ENCODE results near the gene YAE1. TPM values are rescaled to one million over a fixed set of nuclear protein-coding genes. Genes with fewer than 3 reads are reported as not detected.
A peak's percentile ranks its signal among the peaks of the same experiment; 100 is the strongest.

YAE1 gene, protein sequence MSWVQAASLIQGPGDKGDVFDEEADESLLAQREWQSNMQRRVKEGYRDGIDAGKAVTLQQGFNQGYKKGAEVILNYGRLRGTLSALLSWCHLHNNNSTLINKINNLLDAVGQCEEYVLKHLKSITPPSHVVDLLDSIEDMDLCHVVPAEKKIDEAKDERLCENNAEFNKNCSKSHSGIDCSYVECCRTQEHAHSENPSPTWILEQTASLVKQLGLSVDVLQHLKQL
- total RNA-seq (2016; rRNA removed; fragmentation: Illumina TruSeq; extraction: Trizol) (28.3 and 32.9 TPM in 2 replicates), polyA plus RNA-seq (2011; rRNA removed) (16.8 and 18.7 TPM in 2 replicates), polyA minus RNA-seq (2011; rRNA and poly(A)+ RNA removed; ENCODE audit: low replicate concordance) (3.7 and 5.4 TPM in 2 replicates), Bru-seq, nascent RNA (percentile 63 among the genes with signal in this experiment), BruChase-seq, experiment 1, labeled RNA remaining after a 6-hour chase (percentile 59 among the genes with signal in this experiment), BruChase-seq, experiment 2, labeled RNA remaining after a 2-hour chase (percentile 57 among the genes with signal in this experiment)
- total RNA-seq (2016; cell fraction: cytosol; rRNA removed; fragmentation: Illumina TruSeq; extraction: Trizol; ENCODE audit: low read depth): 12.5 and 12.7 TPM in 2 replicates
- 30.7 and 33.3 TPM in 2 replicates for total RNA-seq (2016; cell fraction: insoluble cytoplasmic fraction; rRNA removed; fragmentation: Illumina TruSeq; extraction: Trizol)
- total RNA-seq (2016; cell fraction: membrane; rRNA removed; fragmentation: Illumina TruSeq; extraction: Trizol): 14.6 and 15.8 TPM in 2 replicates
- 30.1 and 33.7 TPM in 2 replicates for total RNA-seq (2016; cell fraction: nucleus; rRNA removed; fragmentation: Illumina TruSeq; extraction: Trizol)
- 8.3 and 14.2 TPM in 2 replicates for polyA plus RNA-seq (2011; cell fraction: cytosol; rRNA removed)
- 9.4 and 16.5 TPM in 2 replicates for polyA plus RNA-seq (2011; cell fraction: nucleus; rRNA removed)
- 18.1 and 23.0 TPM in 2 replicates for polyA plus RNA-seq (2012)
- polyA plus RNA-seq (2016; cell fraction: cytosol; fragmentation: Illumina TruSeq; extraction: Trizol; ENCODE audit: low read depth): 5.8 and 6.2 TPM in 2 replicates
- 34.8 and 35.3 TPM in 2 replicates for polyA plus RNA-seq (2016; cell fraction: insoluble cytoplasmic fraction; fragmentation: Illumina TruSeq; extraction: Trizol; ENCODE audit: low read depth)
- 6.6 and 7.4 TPM in 2 replicates for polyA plus RNA-seq (2016; cell fraction: membrane; fragmentation: Illumina TruSeq; extraction: Trizol; ENCODE audit: low read depth)
- polyA plus RNA-seq (2016; cell fraction: nucleus; fragmentation: Illumina TruSeq; extraction: Trizol; ENCODE audit: insufficient read depth, low read depth): 38.2 and 38.8 TPM in 2 replicates
- 6.5 and 12.1 TPM in 2 replicates for polyA minus RNA-seq (2011; cell fraction: cytosol; rRNA and poly(A)+ RNA removed)
- 50.2 and 64.5 TPM in 2 replicates for polyA minus RNA-seq (2011; cell fraction: nucleus; rRNA and poly(A)+ RNA removed)
- long read RNA-seq, experiment 1, transcript YAE1-201 (3 exons, 899 nt): major isoform, 22 of 29 reads
- long read RNA-seq, experiment 1, partial matches to known transcripts: 0 of 29 reads
- long read RNA-seq, experiment 1, other reads (novel, unspliced or antisense): 4 of 29 reads
- long read RNA-seq, experiment 2, transcript YAE1-201 (3 exons, 899 nt): major isoform, 23 of 31 reads
- long read RNA-seq, experiment 2, partial matches to known transcripts: 0 of 31 reads
- long read RNA-seq, experiment 2, other reads (novel, unspliced or antisense): 8 of 31 reads

- in situ Hi-C loops (cut with HindIII; ENCODE audit: extremely low pct_ligation_motif_present, low pct_unique_long_range_greater_than_20kb): no loop called here
- TF ChIP-seq, protein P1, sequence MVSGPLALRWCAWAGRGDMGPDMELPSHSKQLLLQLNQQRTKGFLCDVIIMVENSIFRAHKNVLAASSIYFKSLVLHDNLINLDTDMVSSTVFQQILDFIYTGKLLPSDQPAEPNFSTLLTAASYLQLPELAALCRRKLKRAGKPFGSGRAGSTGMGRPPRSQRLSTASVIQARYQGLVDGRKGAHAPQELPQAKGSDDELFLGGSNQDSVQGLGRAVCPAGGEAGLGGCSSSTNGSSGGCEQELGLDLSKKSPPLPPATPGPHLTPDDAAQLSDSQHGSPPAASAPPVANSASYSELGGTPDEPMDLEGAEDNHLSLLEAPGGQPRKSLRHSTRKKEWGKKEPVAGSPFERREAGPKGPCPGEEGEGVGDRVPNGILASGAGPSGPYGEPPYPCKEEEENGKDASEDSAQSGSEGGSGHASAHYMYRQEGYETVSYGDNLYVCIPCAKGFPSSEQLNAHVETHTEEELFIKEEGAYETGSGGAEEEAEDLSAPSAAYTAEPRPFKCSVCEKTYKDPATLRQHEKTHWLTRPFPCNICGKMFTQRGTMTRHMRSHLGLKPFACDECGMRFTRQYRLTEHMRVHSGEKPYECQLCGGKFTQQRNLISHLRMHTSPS (CRISPR knock-in tag; IDR thresholded peaks at IDR 0.05; ENCODE audit: low read depth): no peak
- TF ChIP-seq ETV5 (CRISPR knock-in tag; IDR thresholded peaks at IDR 0.05; ENCODE audit: borderline replicate concordance) (peak; percentile 80), JUNB (CRISPR knock-in tag; IDR thresholded peaks at IDR 0.05; ENCODE audit: borderline replicate concordance) (no peak), RAD21 (CRISPR knock-in tag; IDR thresholded peaks at IDR 0.05) (peak; percentile 27; the same call in 1 of the 2 replicates), HNRNPLL (IDR thresholded peaks at IDR 0.05; ENCODE audit: low read depth, low read length, poor library complexity, severe bottlenecking) (peak; percentile 80), BORCS8-MEF2B (CRISPR knock-in tag; IDR thresholded peaks at IDR 0.05) (peak; percentile 94), MATR3 (CRISPR knock-in tag; IDR thresholded peaks at IDR 0.05) (no peak), TEAD2 (CRISPR knock-in tag; IDR thresholded peaks at IDR 0.05) (no peak)
- TF ChIP-seq, protein P2, sequence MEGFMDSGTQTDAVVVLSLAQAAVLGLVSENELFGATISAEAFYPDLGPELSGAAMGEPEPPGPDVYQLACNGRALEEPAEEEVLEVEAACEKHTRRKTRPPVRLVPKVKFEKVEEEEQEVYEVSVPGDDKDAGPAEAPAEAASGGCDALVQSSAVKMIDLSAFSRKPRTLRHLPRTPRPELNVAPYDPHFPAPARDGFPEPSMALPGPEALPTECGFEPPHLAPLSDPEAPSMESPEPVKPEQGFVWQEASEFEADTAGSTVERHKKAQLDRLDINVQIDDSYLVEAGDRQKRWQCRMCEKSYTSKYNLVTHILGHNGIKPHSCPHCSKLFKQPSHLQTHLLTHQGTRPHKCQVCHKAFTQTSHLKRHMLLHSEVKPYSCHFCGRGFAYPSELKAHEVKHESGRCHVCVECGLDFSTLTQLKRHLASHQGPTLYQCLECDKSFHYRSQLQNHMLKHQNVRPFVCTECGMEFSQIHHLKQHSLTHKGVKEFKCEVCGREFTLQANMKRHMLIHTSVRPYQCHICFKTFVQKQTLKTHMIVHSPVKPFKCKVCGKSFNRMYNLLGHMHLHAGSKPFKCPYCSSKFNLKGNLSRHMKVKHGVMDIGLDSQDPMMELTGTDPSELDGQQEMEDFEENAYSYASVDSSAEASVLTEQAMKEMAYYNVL (CRISPR knock-in tag; IDR thresholded peaks at IDR 0.05; ENCODE audit: borderline replicate concordance): peak; percentile 69; the same call in 1 of the 2 replicates
These were observed at the start of gene YAE1 for GRCh38 chr7:39566023-39566921. TSS of gene YAE1 (plus strand) at chr7:39566404. CDS start at chr7:39566419, 15 bp downstream.

More at GRCh38 chr7:39566023-39566921, at the start of gene YAE1:
- H3K27ac ChIP-seq (ENCODE audit: extremely low read length, insufficient read depth, low read length): peak within 1 kb of the TSS; percentile 80
- ChIA-PET CTCF (ENCODE audit: low intra/inter-chr PET ratio, low total read pairs) (no interaction called here), POLR2A (interaction anchor here (0.9 to 1.9 kb wide), 7 partner anchors 9 to 330 kb away, joined by 3 to 8 read pairs (median 4); partner anchors contain the start of gene RALA)
- H2AFZ ChIP-seq (ENCODE audit: low read length): peak within 1 kb of the TSS; percentile 98
- no peaks in the 10 kb centered on the region for H4K20me1 ChIP-seq (ENCODE audit: insufficient read depth, low read length)
- H3K4me3 ChIP-seq (replicated peaks in 1 of 3; ENCODE audit: insufficient read depth in 1 of 3, low read depth in 2 of 3, low read length in 3 of 3): peak within 1 kb of the TSS; percentile 70 to 92 (median 92)
- H3K4me2 ChIP-seq (ENCODE audit: low read depth, low read length): peak within 1 kb of the TSS; percentile 79
- FAIRE-seq: peak; percentile 28
- DNase-seq (ENCODE audit: low spot score): peak; percentile 64
- H3K9me3 ChIP-seq (ENCODE audit: low read length): no peaks in the 10 kb centered on the region
- WGBS (ENCODE audit: low lambda C conversion rate): 2% methylated on average over 41 of the region's 64 CpGs
- H3K9ac ChIP-seq (ENCODE audit: insufficient read depth, low read depth, low read length): peak within 1 kb of the TSS; percentile 88
- peak; percentile 98 for ATAC-seq
- H3K27me3 ChIP-seq (ENCODE audit: control insufficient read depth in 1 of 2, insufficient read depth in 2 of 2, low read length in 2 of 2): no peaks in the 10 kb centered on the region; a peak in 1 of 5 replicates
- H3K36me3 ChIP-seq (replicated peaks in 1 of 2; ENCODE audit: control insufficient read depth in 1 of 2, insufficient read depth in 2 of 2, low read length in 2 of 2): peaks cover 0 to 18% of the 10 kb centered on the region in 2 experiments; a peak in 1 of 5 replicates
- peaks cover 11% of the 10 kb centered on the region for H3K4me1 ChIP-seq (ENCODE audit: insufficient read depth, low read length)
- intact Hi-C loops (cut with micrococcal nuclease; ENCODE audit: unreplicated experiment): loop anchor here (2.0 kb wide), 1 partner anchor 57 kb away; the partner anchor contains the start of gene RALA
- BruUV-seq (replicated peaks): TSS peak; percentile 71
- H3K79me2 ChIP-seq (ENCODE audit: insufficient read depth, low read length): peaks cover 23% of the 10 kb centered on the region

All from HepG2 (cell line).